Panc1 (cell line): ENCODE data around the gene TMED4.
A peak's percentile ranks its signal among the peaks of the same experiment; 100 is the strongest.

ENCODE experiments used
- CTCF ChIP-seq: fragments of 450-650 bp; IDR thresholded peaks from 2 replicates; pipeline ENCODE4 v1.5.1; 2017; ENCODE audit warnings: mild to moderate bottlenecking
- POLR2AphosphoS5 ChIP-seq: IDR thresholded peaks from 2 replicates; pipeline ENCODE4 v1.6.1; 2012; ENCODE audit warnings: mild to moderate bottlenecking, low read depth, low read length, moderate library complexity
- TCF7L2 ChIP-seq: IDR thresholded peaks from 2 replicates; pipeline ENCODE4 v1.6.1; 2011; ENCODE audit warnings: mild to moderate bottlenecking, low read depth, low read length, inconsistent platforms

GRCh38 chr7:44581879-44582603 is at the start of gene TMED4:
- TF ChIP-seq CTCF (no peak), POLR2AphosphoS5 (peak; percentile 99), TCF7L2 (no peak)
